Measurements from ENCODE around the gene CHMP5. TPM values are rescaled to one million over a fixed set of nuclear protein-coding genes. Genes with fewer than 3 reads are reported as not detected.
A peak's percentile ranks its signal among the peaks of the same experiment; 100 is the strongest.
"Not testable (repeated sequence)": the region's sequence is repeated elsewhere in the genome, so short reads cannot be mapped to it uniquely, and the experiment has no call there.

Gene CHMP5
- polyA plus RNA-seq, 2 donors: 59.9 to 64.2 TPM

- Histone ChIP-seq H3K36me3 (ENCODE audit: control insufficient read depth in 2 of 2, insufficient read depth in 2 of 2, low read length in 1 of 2) (peaks cover 8 to 12% of the 10 kb centered on the region in 2 donors), H3K4me1 (ENCODE audit: control insufficient read depth in 2 of 2, insufficient read depth in 2 of 2, low read length in 1 of 2) (peaks cover 0 to 2% of the 10 kb centered on the region in 2 donors), H3K27ac (ENCODE audit: low read depth in 2 of 2, low read length in 1 of 2) (no peak overlapping the region), H3K27me3 (ENCODE audit: control insufficient read depth in 1 of 2, insufficient read depth in 2 of 2, low read length in 2 of 2) (no peaks in the 10 kb centered on the region), H3K4me3 (ENCODE audit: low read depth in 1 of 2, low read length in 2 of 2) (no peak overlapping the region), H3K9me3 (ENCODE audit: control insufficient read depth in 2 of 2, insufficient read depth in 1 of 2, low read depth in 1 of 2, low read length in 1 of 2) (no peaks in the 10 kb centered on the region)
- WGBS, 2 donors: 50 to 60% methylated on average over 1 of the region's 1 CpG
Observed at GRCh38 chr9:33297432-33297831, 32.6 kb downstream of the CHMP5 start.

- Histone ChIP-seq H3K4me1 (ENCODE audit: control insufficient read depth in 2 of 2, insufficient read depth in 2 of 2, low read length in 1 of 2) (peaks cover 0 to 2% of the 10 kb centered on the region in 2 donors), H3K36me3 (ENCODE audit: control insufficient read depth in 2 of 2, insufficient read depth in 2 of 2, low read length in 1 of 2) (peaks cover 19% of the 10 kb centered on the region in 2 donors), H3K27me3 (ENCODE audit: control insufficient read depth in 1 of 2, insufficient read depth in 2 of 2, low read length in 2 of 2) (no peaks in the 10 kb centered on the region), H3K9me3 (ENCODE audit: control insufficient read depth in 2 of 2, insufficient read depth in 1 of 2, low read depth in 1 of 2, low read length in 1 of 2) (no peaks in the 10 kb centered on the region), H3K4me3 (ENCODE audit: low read depth in 1 of 2, low read length in 2 of 2) (no peak overlapping the region), H3K27ac (ENCODE audit: low read depth in 2 of 2, low read length in 1 of 2) (peak overlapping the region in 1 of 2 donors; percentile 7)
- 68 to 76% methylated on average over 2 of the region's 2 CpGs for WGBS, 2 donors
Observed at GRCh38 chr9:33300546-33300945, 35.7 kb downstream of the CHMP5 start.

GRCh38 chr9:33304362-33304761, 39.5 kb downstream of the CHMP5 start:
- H3K27ac ChIP-seq (ENCODE audit: low read depth in 2 of 2, low read length in 1 of 2): no peak overlapping the region
- WGBS, 2 donors: 94 to 100% methylated on average over 1 of the region's 1 CpG
- peaks cover 0 to under 1% of the 10 kb centered on the region in 2 donors for H3K4me1 ChIP-seq (ENCODE audit: control insufficient read depth in 2 of 2, insufficient read depth in 2 of 2, low read length in 1 of 2)
- H3K4me3 ChIP-seq (ENCODE audit: low read depth in 1 of 2, low read length in 2 of 2): no peak overlapping the region
- H3K27me3 ChIP-seq (ENCODE audit: control insufficient read depth in 1 of 2, insufficient read depth in 2 of 2, low read length in 2 of 2): no peaks in the 10 kb centered on the region
- H3K9me3 ChIP-seq (ENCODE audit: control insufficient read depth in 2 of 2, insufficient read depth in 1 of 2, low read depth in 1 of 2, low read length in 1 of 2): no peaks in the 10 kb centered on the region
- H3K36me3 ChIP-seq (ENCODE audit: control insufficient read depth in 2 of 2, insufficient read depth in 2 of 2, low read length in 1 of 2): peaks cover 32 to 34% of the 10 kb centered on the region in 2 donors

- Histone ChIP-seq H3K9me3 (ENCODE audit: control insufficient read depth in 2 of 2, insufficient read depth in 1 of 2, low read depth in 1 of 2, low read length in 1 of 2) (no peaks in the 10 kb centered on the region), H3K27me3 (ENCODE audit: control insufficient read depth in 1 of 2, insufficient read depth in 2 of 2, low read length in 2 of 2) (no peaks in the 10 kb centered on the region), H3K27ac (ENCODE audit: low read depth in 2 of 2, low read length in 1 of 2) (no peak overlapping the region), H3K4me3 (ENCODE audit: low read depth in 1 of 2, low read length in 2 of 2) (no peak overlapping the region), H3K36me3 (ENCODE audit: control insufficient read depth in 2 of 2, insufficient read depth in 2 of 2, low read length in 1 of 2) (peaks cover 34 to 35% of the 10 kb centered on the region in 2 donors), H3K4me1 (ENCODE audit: control insufficient read depth in 2 of 2, insufficient read depth in 2 of 2, low read length in 1 of 2) (peaks cover 0 to 3% of the 10 kb centered on the region in 2 donors)
- WGBS, 2 donors: 88 to 94% methylated on average over 3 of the region's 3 CpGs
Observed at GRCh38 chr9:33306037-33306436, 41.2 kb downstream of the CHMP5 start.

- peaks cover 38 to 39% of the 10 kb centered on the region in 2 donors for H3K36me3 ChIP-seq (ENCODE audit: control insufficient read depth in 2 of 2, insufficient read depth in 2 of 2, low read length in 1 of 2)
- no peak overlapping the region for H3K27ac ChIP-seq (ENCODE audit: low read depth in 2 of 2, low read length in 1 of 2)
- WGBS, 2 donors: 77 to 92% methylated on average over 1 of the region's 1 CpG
Observed at GRCh38 chr9:33307067-33307466, 42.2 kb downstream of the CHMP5 start.

GRCh38 chr9:33309903-33310302, 45.1 kb downstream of the CHMP5 start:
- no peaks in the 10 kb centered on the region for H3K9me3 ChIP-seq (ENCODE audit: control insufficient read depth in 2 of 2, insufficient read depth in 1 of 2, low read depth in 1 of 2, low read length in 1 of 2)
- peaks cover 36% of the 10 kb centered on the region in 2 donors for H3K36me3 ChIP-seq (ENCODE audit: control insufficient read depth in 2 of 2, insufficient read depth in 2 of 2, low read length in 1 of 2)
- 45 to 67% methylated on average over 1 of the region's 1 CpG for WGBS, 2 donors
- H3K4me1 ChIP-seq (ENCODE audit: control insufficient read depth in 2 of 2, insufficient read depth in 2 of 2, low read length in 1 of 2): peaks cover 0 to 3% of the 10 kb centered on the region in 2 donors
- H3K4me3 ChIP-seq (ENCODE audit: low read depth in 1 of 2, low read length in 2 of 2): no peak overlapping the region
- H3K27me3 ChIP-seq (ENCODE audit: control insufficient read depth in 1 of 2, insufficient read depth in 2 of 2, low read length in 2 of 2): no peaks in the 10 kb centered on the region
- H3K27ac ChIP-seq (ENCODE audit: low read depth in 2 of 2, low read length in 1 of 2): no peak overlapping the region

More at GRCh38 chr9:33307067-33307466, 42.2 kb downstream of the CHMP5 start:
- Histone ChIP-seq H3K4me1 (ENCODE audit: control insufficient read depth in 2 of 2, insufficient read depth in 2 of 2, low read length in 1 of 2) (peaks cover 0 to 3% of the 10 kb centered on the region in 2 donors), H3K27me3 (ENCODE audit: control insufficient read depth in 1 of 2, insufficient read depth in 2 of 2, low read length in 2 of 2) (no peaks in the 10 kb centered on the region), H3K9me3 (ENCODE audit: control insufficient read depth in 2 of 2, insufficient read depth in 1 of 2, low read depth in 1 of 2, low read length in 1 of 2) (no peaks in the 10 kb centered on the region), H3K4me3 (ENCODE audit: low read depth in 1 of 2, low read length in 2 of 2) (no peak overlapping the region)

- Histone ChIP-seq H3K36me3 (ENCODE audit: control insufficient read depth in 2 of 2, insufficient read depth in 2 of 2, low read length in 1 of 2) (peaks cover 29 to 31% of the 10 kb centered on the region in 2 donors), H3K9me3 (ENCODE audit: control insufficient read depth in 2 of 2, insufficient read depth in 1 of 2, low read depth in 1 of 2, low read length in 1 of 2) (no peaks in the 10 kb centered on the region), H3K27me3 (ENCODE audit: control insufficient read depth in 1 of 2, insufficient read depth in 2 of 2, low read length in 2 of 2) (no peaks in the 10 kb centered on the region), H3K27ac (ENCODE audit: low read depth in 2 of 2, low read length in 1 of 2) (no peak overlapping the region), H3K4me3 (ENCODE audit: low read depth in 1 of 2, low read length in 2 of 2) (no peak overlapping the region), H3K4me1 (ENCODE audit: control insufficient read depth in 2 of 2, insufficient read depth in 2 of 2, low read length in 1 of 2) (peaks cover 0 to 3% of the 10 kb centered on the region in 2 donors)
- 50 to 66% methylated on average over 2 of the region's 2 CpGs for WGBS, 2 donors
Observed at GRCh38 chr9:33310748-33311147, 45.9 kb downstream of the CHMP5 start.

- peaks cover 22 to 23% of the 10 kb centered on the region in 2 donors for H3K36me3 ChIP-seq (ENCODE audit: control insufficient read depth in 2 of 2, insufficient read depth in 2 of 2, low read length in 1 of 2)
- H3K27me3 ChIP-seq (ENCODE audit: control insufficient read depth in 1 of 2, insufficient read depth in 2 of 2, low read length in 2 of 2): no peaks in the 10 kb centered on the region
- no peak overlapping the region for H3K27ac ChIP-seq (ENCODE audit: low read depth in 2 of 2, low read length in 1 of 2)
- 73 to 81% methylated on average over 2 of the region's 2 CpGs for WGBS, 2 donors
- H3K9me3 ChIP-seq (ENCODE audit: control insufficient read depth in 2 of 2, insufficient read depth in 1 of 2, low read depth in 1 of 2, low read length in 1 of 2): no peaks in the 10 kb centered on the region
- no peak overlapping the region for H3K4me3 ChIP-seq (ENCODE audit: low read depth in 1 of 2, low read length in 2 of 2)
- H3K4me1 ChIP-seq (ENCODE audit: control insufficient read depth in 2 of 2, insufficient read depth in 2 of 2, low read length in 1 of 2): peaks cover 0 to 3% of the 10 kb centered on the region in 2 donors
Observed at GRCh38 chr9:33311953-33312352, 47.1 kb downstream of the CHMP5 start.

- no peak overlapping the region for H3K27ac ChIP-seq (ENCODE audit: low read depth in 2 of 2, low read length in 1 of 2)
- H3K27me3 ChIP-seq (ENCODE audit: control insufficient read depth in 1 of 2, insufficient read depth in 2 of 2, low read length in 2 of 2): no peaks in the 10 kb centered on the region
- no peaks in the 10 kb centered on the region for H3K9me3 ChIP-seq (ENCODE audit: control insufficient read depth in 2 of 2, insufficient read depth in 1 of 2, low read depth in 1 of 2, low read length in 1 of 2)
- 79 to 87% methylated on average over 5 of the region's 5 CpGs for WGBS, 2 donors
- H3K36me3 ChIP-seq (ENCODE audit: control insufficient read depth in 2 of 2, insufficient read depth in 2 of 2, low read length in 1 of 2): peaks cover 14 to 20% of the 10 kb centered on the region in 2 donors
- no peaks in the 10 kb centered on the region for H3K4me1 ChIP-seq (ENCODE audit: control insufficient read depth in 2 of 2, insufficient read depth in 2 of 2, low read length in 1 of 2)
- no peak overlapping the region for H3K4me3 ChIP-seq (ENCODE audit: low read depth in 1 of 2, low read length in 2 of 2)
Observed at GRCh38 chr9:33315371-33315770, 50.5 kb downstream of the CHMP5 start.

- 94 to 97% methylated on average over 3 of the region's 3 CpGs for WGBS, 2 donors
- H3K27ac ChIP-seq (ENCODE audit: low read depth in 2 of 2, low read length in 1 of 2); H3K4me1 ChIP-seq (ENCODE audit: control insufficient read depth in 2 of 2, insufficient read depth in 2 of 2, low read length in 1 of 2); H3K4me3 ChIP-seq (ENCODE audit: low read depth in 1 of 2, low read length in 2 of 2); H3K27me3 ChIP-seq (ENCODE audit: control insufficient read depth in 1 of 2, insufficient read depth in 2 of 2, low read length in 2 of 2); H3K9me3 ChIP-seq (ENCODE audit: control insufficient read depth in 2 of 2, insufficient read depth in 1 of 2, low read depth in 1 of 2, low read length in 1 of 2): not testable (repeated sequence)
- peaks cover 18 to 20% of the 10 kb centered on the region in 2 donors for H3K36me3 ChIP-seq (ENCODE audit: control insufficient read depth in 2 of 2, insufficient read depth in 2 of 2, low read length in 1 of 2)
Observed at GRCh38 chr9:33317136-33317535, 52.3 kb downstream of the CHMP5 start.
